ENCODE measurements around the gene ARHGEF6. TPM values are rescaled to one million over a fixed set of nuclear protein-coding genes. Genes with fewer than 3 reads are reported as not detected.
A peak's percentile ranks its signal among the peaks of the same experiment; 100 is the strongest.

The ARHGEF6 gene
- total RNA-seq, 4 donors from 2014 or later, result 3.8 to 29.7 (median 6.6) TPM

DNA sequence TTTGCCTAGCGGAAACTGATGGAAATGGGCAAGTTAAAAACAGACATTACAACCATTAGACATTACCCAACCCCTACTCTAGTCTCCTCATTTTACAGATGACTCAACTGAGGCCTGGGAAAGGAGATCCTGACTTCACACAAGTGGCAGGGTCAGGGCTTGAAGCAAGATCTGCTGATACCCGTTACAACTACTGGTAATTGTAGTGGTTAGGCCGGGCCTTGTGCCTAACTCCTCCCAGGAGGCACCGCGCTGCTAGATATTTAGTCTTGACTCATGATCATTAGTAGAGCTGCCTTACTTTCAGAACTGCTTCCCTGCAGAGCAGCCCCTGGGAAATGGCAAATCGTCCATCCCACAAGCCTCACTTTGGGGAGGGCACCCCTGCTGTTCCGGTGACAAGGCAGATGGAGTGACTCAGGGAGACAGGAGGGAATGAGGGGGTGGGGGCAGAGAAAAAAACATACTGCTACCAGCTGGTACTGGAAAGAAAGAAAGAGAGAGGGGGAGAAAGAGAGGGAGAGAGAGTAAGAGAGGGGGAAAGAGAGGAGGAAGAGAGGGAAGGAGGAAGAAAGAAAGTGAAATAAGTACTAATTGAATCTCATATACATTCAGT is 12.2 kb downstream of the ARHGEF6 start:
- no peaks in the 10 kb centered on the region for H3K9me3 ChIP-seq
- no peaks in the 10 kb centered on the region for H3K36me3 ChIP-seq
- no peaks in the 10 kb centered on the region for H3K27me3 ChIP-seq
- peak in 2 of 3 donors; percentile 41 to 68 for DNase-seq
- peak overlapping the region; percentile 27 to 86 (median 73) for H3K27ac ChIP-seq
- TF ChIP-seq, protein P1, sequence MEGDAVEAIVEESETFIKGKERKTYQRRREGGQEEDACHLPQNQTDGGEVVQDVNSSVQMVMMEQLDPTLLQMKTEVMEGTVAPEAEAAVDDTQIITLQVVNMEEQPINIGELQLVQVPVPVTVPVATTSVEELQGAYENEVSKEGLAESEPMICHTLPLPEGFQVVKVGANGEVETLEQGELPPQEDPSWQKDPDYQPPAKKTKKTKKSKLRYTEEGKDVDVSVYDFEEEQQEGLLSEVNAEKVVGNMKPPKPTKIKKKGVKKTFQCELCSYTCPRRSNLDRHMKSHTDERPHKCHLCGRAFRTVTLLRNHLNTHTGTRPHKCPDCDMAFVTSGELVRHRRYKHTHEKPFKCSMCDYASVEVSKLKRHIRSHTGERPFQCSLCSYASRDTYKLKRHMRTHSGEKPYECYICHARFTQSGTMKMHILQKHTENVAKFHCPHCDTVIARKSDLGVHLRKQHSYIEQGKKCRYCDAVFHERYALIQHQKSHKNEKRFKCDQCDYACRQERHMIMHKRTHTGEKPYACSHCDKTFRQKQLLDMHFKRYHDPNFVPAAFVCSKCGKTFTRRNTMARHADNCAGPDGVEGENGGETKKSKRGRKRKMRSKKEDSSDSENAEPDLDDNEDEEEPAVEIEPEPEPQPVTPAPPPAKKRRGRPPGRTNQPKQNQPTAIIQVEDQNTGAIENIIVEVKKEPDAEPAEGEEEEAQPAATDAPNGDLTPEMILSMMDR (IDR thresholded peaks at IDR 0.05), result no peak
- no peak for TF ChIP-seq POLR2A (IDR thresholded peaks at IDR 0.05)
- no peaks in the 10 kb centered on the region for H3K4me1 ChIP-seq
- no peak overlapping the region for H3K4me3 ChIP-seq

DNA sequence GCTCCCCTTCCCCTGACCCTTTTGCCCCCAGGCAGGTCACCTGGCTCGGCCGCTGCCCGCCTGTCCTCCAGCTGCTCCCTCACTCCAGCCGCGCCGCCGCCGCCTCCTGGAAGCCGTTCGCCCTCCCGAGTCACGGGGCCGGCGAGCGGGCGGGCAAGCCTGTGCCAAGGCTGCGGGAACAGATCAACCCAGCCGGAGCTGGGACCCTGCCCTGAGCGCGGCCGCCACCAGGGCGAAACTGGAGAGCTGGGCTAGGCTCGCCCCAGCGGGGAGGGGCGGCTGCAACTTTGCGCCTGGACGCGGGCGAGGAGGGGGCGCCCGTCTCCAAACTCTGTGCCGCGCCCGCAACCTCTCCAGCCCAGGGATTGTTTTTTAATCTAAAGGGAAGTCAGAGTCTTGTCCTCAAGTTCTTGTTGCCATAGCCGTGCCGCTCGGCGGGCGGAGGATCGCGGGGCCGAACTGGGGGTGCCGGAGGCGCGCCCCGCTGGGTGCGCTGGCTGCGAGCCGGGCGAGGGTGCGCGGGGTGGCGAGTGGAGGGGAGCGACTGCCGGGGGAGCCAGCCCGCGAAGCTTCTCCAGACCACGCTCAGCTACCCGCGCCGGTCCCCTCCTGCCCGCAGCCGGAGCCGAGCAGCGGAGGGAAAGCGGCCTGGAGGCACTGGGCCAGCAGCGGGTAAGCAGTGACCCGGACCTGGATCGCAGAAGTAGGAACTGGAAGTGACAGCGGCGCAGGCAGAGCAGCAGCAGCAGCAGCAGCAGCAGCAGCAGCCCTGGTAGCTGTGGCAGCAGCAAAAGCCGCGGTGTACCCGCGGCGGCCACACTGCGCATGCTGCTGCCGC is 13.4 kb downstream of the ARHGEF6 start:
- peak overlapping the region; percentile 65 to 86 (median 81) for H3K27ac ChIP-seq
- H3K4me3 ChIP-seq, result peak overlapping the region; percentile 55 to 69 (median 66)
- TF ChIP-seq, protein P1 (IDR thresholded peaks at IDR 0.05), result peak in 4 of 6 experiments; percentile 10 to 22 (median 18)
- TF ChIP-seq POLR2A (IDR thresholded peaks at IDR 0.05), result no peak

DNA sequence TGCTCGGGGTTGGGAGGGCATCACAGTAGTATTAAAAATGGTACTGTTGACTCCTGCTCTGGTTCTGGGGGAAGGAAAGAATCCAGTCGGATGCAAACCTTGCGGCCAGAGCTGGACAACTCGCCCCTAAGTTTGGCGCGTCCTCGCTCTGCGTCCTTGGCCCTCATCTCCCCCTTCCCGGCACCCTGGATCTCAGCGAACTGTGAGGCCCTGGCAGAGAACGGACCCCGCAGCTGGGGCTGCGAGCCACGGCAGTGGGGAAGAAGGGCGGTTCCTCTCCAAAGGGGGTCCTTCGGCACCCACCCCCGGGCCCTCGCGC is 14.0 kb downstream of the ARHGEF6 start:
- no peaks in the 10 kb centered on the region for H3K36me3 ChIP-seq

More for the DNA sequence above, 13.4 kb downstream of the ARHGEF6 start:
- peak; percentile 53 to 73 (median 56) for DNase-seq
- Histone ChIP-seq H3K27me3 (no peaks in the 10 kb centered on the region), H3K4me1 (no peaks in the 10 kb centered on the region), H3K9me3 (no peaks in the 10 kb centered on the region), H3K36me3 (no peaks in the 10 kb centered on the region)

DNA sequence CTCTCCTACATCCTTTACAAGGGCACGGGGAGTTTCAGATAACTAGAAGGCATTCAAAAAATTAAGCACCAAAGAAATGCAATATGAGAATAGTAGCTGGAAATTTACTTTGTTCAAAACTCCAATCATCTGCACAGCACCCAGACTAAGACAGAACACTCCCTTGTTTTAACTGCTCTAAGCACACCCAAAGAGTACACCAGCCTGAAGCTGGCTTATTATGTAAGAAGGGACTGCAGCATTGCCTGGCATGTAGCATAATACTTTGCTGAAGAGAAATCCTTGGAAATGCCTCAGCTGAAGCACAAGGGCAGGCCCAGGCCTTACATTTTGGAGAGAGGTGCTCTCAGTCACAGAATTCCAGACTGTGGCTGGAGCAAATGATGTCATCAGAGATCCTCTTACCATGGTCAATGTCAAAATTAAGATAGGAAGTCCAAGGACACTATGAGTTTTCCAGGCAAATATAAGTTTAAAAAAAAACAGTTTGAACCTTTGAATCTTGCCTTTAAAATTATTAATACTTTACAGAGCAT is 14.8 kb downstream of the ARHGEF6 start:
- Histone ChIP-seq H3K4me3 (no peak overlapping the region), H3K9me3 (no peaks in the 10 kb centered on the region), H3K27me3 (no peaks in the 10 kb centered on the region), H3K27ac (peak overlapping the region in 2 of 4 donors; percentile 1 to 28), H3K4me1 (no peaks in the 10 kb centered on the region), H3K36me3 (no peaks in the 10 kb centered on the region)
- no peak for TF ChIP-seq POLR2A (IDR thresholded peaks at IDR 0.05)
- TF ChIP-seq, protein P1 (IDR thresholded peaks at IDR 0.05), result no peak
- DNase-seq, result no peak

More for the DNA sequence above, 14.0 kb downstream of the ARHGEF6 start:
- Histone ChIP-seq H3K4me1 (no peaks in the 10 kb centered on the region), H3K27me3 (no peaks in the 10 kb centered on the region), H3K9me3 (no peaks in the 10 kb centered on the region), H3K4me3 (peak overlapping the region; percentile 55 to 69 (median 66)), H3K27ac (peak overlapping the region; percentile 65 to 86 (median 81))
- TF ChIP-seq POLR2A (IDR thresholded peaks at IDR 0.05), result no peak
- TF ChIP-seq, protein P1 (IDR thresholded peaks at IDR 0.05), result no peak
- no peak for DNase-seq

DNA sequence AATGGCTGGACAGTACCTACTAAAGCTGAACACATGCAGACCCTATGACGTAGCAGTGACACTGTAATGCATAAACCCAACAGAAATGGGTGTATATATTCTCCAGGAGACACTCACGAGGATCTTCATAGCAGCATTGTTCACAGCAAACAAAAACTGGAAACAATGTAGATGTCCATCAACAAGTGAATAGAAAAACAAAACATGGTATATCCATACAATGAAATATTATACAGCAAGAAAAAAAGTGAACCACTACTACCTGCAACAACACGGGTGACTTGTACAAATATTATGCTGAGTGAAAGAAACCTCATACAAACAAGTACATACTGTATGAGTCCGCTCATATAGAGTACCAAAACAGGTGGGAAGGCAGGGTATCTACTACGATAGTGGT is 16.5 kb downstream of the ARHGEF6 start:
- H3K27me3 ChIP-seq, result no peaks in the 10 kb centered on the region
- H3K27ac ChIP-seq, result no peak overlapping the region
- no peaks in the 10 kb centered on the region for H3K4me1 ChIP-seq
- no peaks in the 10 kb centered on the region for H3K9me3 ChIP-seq
- H3K4me3 ChIP-seq, result no peak overlapping the region
- TF ChIP-seq, protein P1 (IDR thresholded peaks at IDR 0.05), result no peak
- no peak for TF ChIP-seq POLR2A (IDR thresholded peaks at IDR 0.05)
- no peak for DNase-seq
- no peaks in the 10 kb centered on the region for H3K36me3 ChIP-seq

Measured in Peyer's patch (tissue), 4 donors.